NCI-H1105 (cell line): ENCODE measurements around the gene PRPF6.

Source experiments
- DNase-seq: peaks from one replicate; lab custom pipeline; 2025; lab: John Stamatoyannopoulos, UW

PRPF6 gene

GRCh38 chr20:64049060-64049877, 68.3 kb downstream of the PRPF6 start, which contains the start of gene SOX18:
TSS of gene SOX18 (minus strand) at chr20:64049639. CDS start at chr20:64049516, 123 bp downstream.
- no peak for DNase-seq

- DNase-seq, result no peak
Measured at GRCh38 chr20:64049878-64050260, 68.9 kb downstream of the PRPF6 start.

- no peak for DNase-seq
Measured at GRCh38 chr20:64050261-64051032, 69.5 kb downstream of the PRPF6 start.

GRCh38 chr20:64051033-64051452, 70.1 kb downstream of the PRPF6 start:
- no peak for DNase-seq

- DNase-seq, result no peak
Measured at GRCh38 chr20:64051561-64052325, 70.8 kb downstream of the PRPF6 start.

- DNase-seq, result no peak
Measured at GRCh38 chr20:64052326-64052722, 71.4 kb downstream of the PRPF6 start.

GRCh38 chr20:64052987-64053840, 72.3 kb downstream of the PRPF6 start:
- DNase-seq, result no peak

GRCh38 chr20:64053841-64054661, 73.1 kb downstream of the PRPF6 start:
- DNase-seq, result no peak

GRCh38 chr20:64055396-64055892, 74.5 kb downstream of the PRPF6 start:
- no peak for DNase-seq

- DNase-seq, result no peak
Measured at GRCh38 chr20:64055893-64056638, 75.1 kb downstream of the PRPF6 start.

GRCh38 chr20:64056639-64056888, 75.6 kb downstream of the PRPF6 start:
- DNase-seq, result no peak

- DNase-seq, result no peak
Measured at GRCh38 chr20:64056889-64057627, 76.1 kb downstream of the PRPF6 start.

GRCh38 chr20:64057628-64058498, 76.9 kb downstream of the PRPF6 start:
- peak; percentile 55 for DNase-seq

- DNase-seq, result no peak
Measured at GRCh38 chr20:64058536-64058935, 77.6 kb downstream of the PRPF6 start.

GRCh38 chr20:64062276-64062595, 81.3 kb downstream of the PRPF6 start:
- no peak for DNase-seq

GRCh38 chr20:64062596-64063388, 81.9 kb downstream of the PRPF6 start, which contains the start of gene TCEA2:
TSS of gene TCEA2 (plus strand) at chr20:64063198. CDS start at chr20:64063313, 115 bp downstream.
- DNase-seq, result peak; percentile 93

GRCh38 chr20:64063389-64064144, 82.6 kb downstream of the PRPF6 start:
- DNase-seq, result no peak
